IPS DF 6.9 (cell line): ENCODE results near the gene KRTAP1-5.
"Not testable (repeated sequence)": the region's sequence is repeated elsewhere in the genome, so short reads cannot be mapped to it uniquely, and the experiment has no call there.

Experiments
- DNase-seq: peaks from one replicate; pipeline ENCODE4 v3.0.0-alpha.2; 2013; ENCODE audit warnings: low read depth, low spot score
- H3K27ac ChIP-seq: one replicate; pipeline ENCODE4 v1.5.1; 2013; ENCODE audit warnings: low read length, control low read depth
- H3K27me3 ChIP-seq: 2 replicates; pipeline ENCODE4 v1.6.1; 2013; ENCODE audit warnings: mild to moderate bottlenecking, low read length; ENCODE audit not compliant: control insufficient read depth, insufficient read depth
- H3K36me3 ChIP-seq: 2 replicates; pipeline ENCODE4 v1.6.1; 2013; ENCODE audit warnings: low read length; ENCODE audit not compliant: control insufficient read depth, insufficient read depth
- H3K4me1 ChIP-seq: 2 replicates; pipeline ENCODE4 v1.6.1; 2013; ENCODE audit warnings: low read length; ENCODE audit not compliant: control insufficient read depth, insufficient read depth
- H3K4me3 ChIP-seq: 2 replicates; pipeline ENCODE4 v1.5.1; 2013; ENCODE audit warnings: mild to moderate bottlenecking, low read length
- H3K9me3 ChIP-seq: 2 replicates; pipeline ENCODE4 v1.6.1; 2013; ENCODE audit warnings: low read length, inconsistent platforms; ENCODE audit not compliant: control insufficient read depth, insufficient read depth
- WGBS: extraction: QIAGEN DNeasy Blood & Tissue Kit; methylation state at CpG from one replicate; pipeline ENCODE4 v1.1.7; 2013; ENCODE audit warnings: mixed read lengths, missing lambda C conversion rate; ENCODE audit not compliant: insufficient read length, insufficient coverage; 5-methylcytosine and 5-hydroxymethylcytosine counted together

Gene KRTAP1-5

DNA sequence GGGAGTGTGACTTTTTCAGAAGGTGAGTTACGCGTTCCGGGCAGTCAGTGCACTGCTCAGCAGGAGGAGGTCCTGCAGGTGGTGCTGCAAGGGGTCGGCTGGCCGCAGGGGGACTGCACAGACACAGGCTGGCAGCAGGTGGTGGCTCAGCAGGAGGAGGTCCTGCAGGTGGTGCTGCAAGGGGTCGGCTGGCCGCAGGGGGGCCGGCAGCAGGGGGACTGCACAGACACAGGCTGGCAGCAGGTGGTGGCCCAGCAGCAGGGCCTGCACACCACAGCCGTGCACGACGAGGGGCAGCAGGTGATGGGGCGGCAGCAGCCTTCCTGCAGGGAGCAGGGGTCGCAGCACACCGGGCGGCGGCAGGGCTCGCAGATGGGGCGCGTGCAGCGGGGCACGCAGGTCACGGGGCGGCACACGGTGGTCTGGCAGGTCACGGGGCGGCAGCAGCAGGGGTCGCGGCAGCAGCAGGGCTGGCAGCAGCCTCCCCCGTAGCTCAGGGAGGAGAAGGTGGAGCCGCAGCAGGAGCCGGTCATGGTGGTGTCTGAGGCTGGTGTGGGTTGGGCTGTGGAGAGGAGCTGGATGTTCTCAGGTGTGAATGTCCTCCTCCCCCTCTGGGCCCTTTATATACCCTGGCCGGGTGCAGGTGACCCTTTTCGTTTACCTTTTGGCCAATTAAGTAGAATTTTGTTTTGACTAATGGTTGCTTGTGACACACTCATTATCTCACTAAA is 19.9 kb upstream of the KRTAP1-5 start, which contains the start of gene KRTAP2-1:
Gene KRTAP2-1 (minus strand): TSS at position 582 of the 731 bp plus-strand sequence. CDS start 49 bp downstream, at position 533.
- not testable (repeated sequence) for H3K9me3 ChIP-seq, H3K27me3 ChIP-seq, DNase-seq, H3K36me3 ChIP-seq, H3K27ac ChIP-seq, H3K4me1 ChIP-seq, H3K4me3 ChIP-seq
- WGBS, result no CpG with 5 or more reads among the region's 33 CpGs

- no CpG with 5 or more reads among the region's 1 CpG for WGBS
- Histone ChIP-seq H3K36me3 (no peaks in the 10 kb centered on the region), H3K27me3 (no peaks in the 10 kb centered on the region), H3K9me3 (no peaks in the 10 kb centered on the region), H3K27ac (no peak overlapping the region), H3K4me1 (no peaks in the 10 kb centered on the region), H3K4me3 (no peak overlapping the region)
- no peak for DNase-seq
These were observed 15.9 kb upstream of the KRTAP1-5 start for GRCh38 chr17:41042953-41043352.

- H3K9me3 ChIP-seq, H3K4me3 ChIP-seq, DNase-seq, H3K27ac ChIP-seq, H3K4me1 ChIP-seq, H3K36me3 ChIP-seq, H3K27me3 ChIP-seq: not testable (repeated sequence)
- WGBS, result no CpG with 5 or more reads among the region's 14 CpGs
These were observed 14.0 kb upstream of the KRTAP1-5 start, which contains the start of gene KRTAP1-1 for GRCh38 chr17:41040783-41041571. Gene KRTAP1-1, minus strand, starts transcription at chr17:41041450. Its CDS starts 53 bp downstream, at chr17:41041397.

- no CpG with 5 or more reads among the region's 2 CpGs for WGBS
- DNase-seq, result no peak
- H3K27ac ChIP-seq, result no peak overlapping the region
- no peak overlapping the region for H3K4me3 ChIP-seq
- no peaks in the 10 kb centered on the region for H3K36me3 ChIP-seq
- H3K27me3 ChIP-seq, result no peaks in the 10 kb centered on the region
- H3K4me1 ChIP-seq, result no peaks in the 10 kb centered on the region; the same call in 1 of the 2 replicates
- no peaks in the 10 kb centered on the region for H3K9me3 ChIP-seq
These were observed 10.9 kb upstream of the KRTAP1-5 start for GRCh38 chr17:41037853-41038350.

- not testable (repeated sequence) for DNase-seq, H3K4me3 ChIP-seq
- WGBS, result no CpG with 5 or more reads among the region's 10 CpGs
These were observed 7.4 kb upstream of the KRTAP1-5 start, which contains the start of gene KRTAP1-3 for GRCh38 chr17:41034346-41034935. Gene KRTAP1-3, minus strand, starts transcription at chr17:41034874. Its CDS starts 53 bp downstream, at chr17:41034821.

GRCh38 chr17:41029633-41030245 is 2.7 kb upstream of the KRTAP1-5 start, which contains the start of gene KRTAP1-4:
Gene KRTAP1-4, minus strand, starts transcription at chr17:41030195. Its CDS starts 117 bp downstream, at chr17:41030078.
- no peaks in the 10 kb centered on the region; the same call in 1 of the 2 replicates for H3K4me1 ChIP-seq
- no peak for DNase-seq
- H3K9me3 ChIP-seq, result no peaks in the 10 kb centered on the region
- no peaks in the 10 kb centered on the region for H3K36me3 ChIP-seq
- no peak within 1 kb of the TSS for H3K27ac ChIP-seq
- H3K27me3 ChIP-seq, result no peaks in the 10 kb centered on the region
- no CpG with 5 or more reads among the region's 12 CpGs for WGBS
- H3K4me3 ChIP-seq, result no peak within 1 kb of the TSS

More at GRCh38 chr17:41034346-41034935, 7.4 kb upstream of the KRTAP1-5 start, which contains the start of gene KRTAP1-3:
- not testable (repeated sequence) for H3K9me3 ChIP-seq, H3K36me3 ChIP-seq, H3K4me1 ChIP-seq, H3K27me3 ChIP-seq, H3K27ac ChIP-seq

- Histone ChIP-seq H3K27me3 (no peaks in the 10 kb centered on the region), H3K36me3 (no peaks in the 10 kb centered on the region), H3K4me1 (no peaks in the 10 kb centered on the region), H3K27ac (no peak overlapping the region), H3K4me3 (no peak overlapping the region), H3K9me3 (no peaks in the 10 kb centered on the region)
- DNase-seq, result no peak
- WGBS, result 100% methylated on average over 2 of the region's 3 CpGs
These were observed 2.3 kb downstream of the KRTAP1-5 start for GRCh38 chr17:41024697-41025096.

- no peaks in the 10 kb centered on the region for H3K36me3 ChIP-seq
These were observed 6.7 kb downstream of the KRTAP1-5 start for GRCh38 chr17:41020336-41020735.

DNA sequence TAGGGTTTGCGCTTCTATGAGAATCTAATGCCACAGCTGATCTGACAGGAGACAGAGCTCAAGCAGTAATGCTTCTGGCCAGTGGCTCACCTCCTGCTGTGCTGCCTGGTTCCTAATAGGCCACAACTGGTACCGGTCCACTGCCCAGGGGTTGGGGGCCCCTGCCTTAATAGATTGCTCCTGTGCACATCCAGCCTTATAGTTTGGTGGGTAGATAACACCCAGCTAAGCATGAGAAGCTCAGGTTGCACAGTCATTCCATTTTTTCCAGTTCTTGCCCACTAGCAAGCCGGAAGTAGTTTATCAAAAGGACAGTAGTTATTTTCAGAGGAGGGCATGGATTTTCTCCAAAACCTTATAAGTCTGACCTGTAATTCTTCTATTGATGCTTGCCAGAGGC is 7.6 kb downstream of the KRTAP1-5 start:
- no peaks in the 10 kb centered on the region; the same call in 1 of the 2 replicates for H3K4me1 ChIP-seq
- DNase-seq, result no peak
- H3K4me3 ChIP-seq, result no peak overlapping the region
- WGBS, result no CpG with 5 or more reads among the region's 3 CpGs
- no peaks in the 10 kb centered on the region for H3K36me3 ChIP-seq
- H3K27ac ChIP-seq, result no peak overlapping the region
- no peaks in the 10 kb centered on the region for H3K9me3 ChIP-seq
- H3K27me3 ChIP-seq, result no peaks in the 10 kb centered on the region

More at GRCh38 chr17:41020336-41020735, 6.7 kb downstream of the KRTAP1-5 start:
- Histone ChIP-seq H3K27ac (no peak overlapping the region), H3K27me3 (no peaks in the 10 kb centered on the region), H3K9me3 (no peaks in the 10 kb centered on the region), H3K4me1 (no peaks in the 10 kb centered on the region; the same call in 1 of the 2 replicates), H3K4me3 (no peak overlapping the region)
- no peak for DNase-seq

DNA sequence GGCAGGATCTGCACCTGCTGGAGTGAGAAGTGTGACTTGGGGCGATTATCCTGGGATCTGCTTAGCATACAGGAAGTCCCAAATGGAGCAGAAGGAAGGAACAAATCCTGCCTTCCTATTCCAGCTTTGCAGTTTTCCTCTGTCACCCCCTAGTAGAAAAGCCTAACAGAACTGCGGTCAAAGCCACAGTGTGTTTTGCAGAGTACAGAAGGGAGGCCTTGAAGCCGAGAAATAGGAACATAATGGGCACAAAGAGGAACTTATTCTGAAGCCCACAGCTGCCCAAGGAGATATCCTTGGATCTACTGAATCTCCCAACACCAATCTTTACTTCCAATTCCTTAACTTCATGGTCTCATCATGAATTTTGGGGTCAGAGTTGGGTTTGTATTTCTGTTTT is 8.5 kb downstream of the KRTAP1-5 start:
- WGBS, result no CpG with 5 or more reads among the region's 3 CpGs
- Histone ChIP-seq H3K4me3 (no peak overlapping the region), H3K4me1 (no peaks in the 10 kb centered on the region; the same call in 1 of the 2 replicates), H3K27me3 (no peaks in the 10 kb centered on the region), H3K9me3 (no peaks in the 10 kb centered on the region), H3K27ac (no peak overlapping the region), H3K36me3 (no peaks in the 10 kb centered on the region)
- DNase-seq, result no peak
